ENCODE measurements around the gene CEP57L1.

GRCh38 chr6:109118337-109118736, 23.0 kb downstream of the CEP57L1 start:
- no peak for TF ChIP-seq CTCF (IDR thresholded peaks at IDR 0.05)
- TF ChIP-seq POLR2A (IDR thresholded peaks at IDR 0.05) = no peak

Measured in adrenal gland (tissue), 5 donors.